Pulmonary artery endothelial cell (primary cell): ENCODE results near the gene STX4. TPM values are rescaled to one million over a fixed set of nuclear protein-coding genes. Genes with fewer than 3 reads are reported as not detected.

Experiments
- DNase-seq: peaks from one replicate; pipeline ENCODE4 v3.0.0-alpha.2; 2011; ENCODE audit warnings: low read depth, low spot score
- total RNA-seq: library from RNA; depleted of rRNA; stranded (reverse); fragments of >200 nt; gene quantifications from 2 replicates; pipeline ENCODE4 v1.2.3, GENCODE V29; 2014

STX4 gene
- total RNA-seq, 1 donor from 2014 or later: 32.0 TPM

DNA sequence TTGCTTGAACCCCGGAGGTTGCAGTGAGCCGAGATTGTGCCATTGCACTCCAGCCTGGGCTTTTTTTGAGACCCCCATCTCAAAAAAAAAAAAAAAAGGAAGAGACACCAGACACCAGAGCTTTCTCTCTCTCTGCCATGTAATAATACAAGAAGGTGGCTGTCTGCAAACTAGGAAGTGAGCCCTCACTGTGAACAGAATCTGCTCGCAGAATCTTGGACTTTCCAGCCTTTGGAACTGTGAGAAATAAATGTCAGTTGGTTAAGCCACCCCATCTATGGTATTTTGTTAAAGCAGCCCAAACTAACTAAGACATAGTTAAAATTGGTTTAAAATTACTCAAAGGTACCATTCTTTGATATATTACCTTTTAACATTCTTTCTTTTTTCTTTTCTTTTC is 12.8 kb upstream of the STX4 start:
- DNase-seq: no peak

DNA sequence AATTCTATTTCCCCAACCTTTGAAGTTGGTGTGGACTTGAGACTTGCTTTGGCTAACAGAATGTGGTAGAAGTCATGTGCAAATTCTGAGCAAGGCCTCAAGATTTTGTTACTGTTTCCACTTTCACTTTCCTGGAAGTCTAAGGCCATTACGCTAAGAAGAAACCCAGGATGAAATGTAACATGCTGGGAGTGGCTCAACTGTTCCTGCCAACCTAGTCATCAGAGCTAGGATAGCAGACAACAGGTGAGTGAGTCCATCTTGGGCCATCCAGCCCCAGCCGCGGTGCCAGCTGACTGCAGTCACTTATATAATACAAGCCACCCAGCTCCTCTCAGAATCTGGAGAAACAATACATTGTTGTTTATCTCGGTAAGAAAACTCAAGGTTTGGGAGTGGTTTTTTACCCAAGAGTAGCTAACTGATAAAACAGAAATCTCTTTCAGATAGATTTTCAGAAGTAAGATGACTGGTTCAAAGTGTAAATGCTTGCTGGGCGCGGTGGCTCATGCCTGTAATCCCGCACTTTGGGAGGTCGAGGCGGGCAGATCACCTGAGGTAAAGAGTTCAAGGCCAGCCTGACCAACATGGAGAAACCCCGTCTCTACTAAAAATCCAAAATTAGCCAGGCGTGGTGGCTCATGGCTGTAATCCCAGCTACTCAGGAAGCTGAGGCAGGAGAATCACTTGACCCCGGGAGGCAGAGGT is 10.7 kb upstream of the STX4 start:
- no peak for DNase-seq

DNA sequence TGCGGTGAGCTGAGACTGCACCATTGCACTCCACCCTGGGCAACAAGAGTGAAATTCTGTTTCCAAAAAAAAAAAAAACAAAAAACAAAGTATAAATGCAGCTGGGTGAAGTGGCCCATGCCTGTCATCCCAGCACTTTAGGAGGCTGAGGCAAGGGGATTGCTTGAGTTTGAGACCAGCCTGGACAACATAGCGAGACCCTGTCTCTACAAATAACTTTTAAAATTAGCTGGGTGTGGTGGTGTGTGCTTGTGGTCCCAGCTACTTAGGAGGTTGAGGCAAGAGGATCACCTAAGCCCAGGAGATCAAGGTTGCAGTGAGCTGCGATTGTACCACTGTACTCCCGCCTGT is 10.1 kb upstream of the STX4 start:
- DNase-seq: no peak

DNA sequence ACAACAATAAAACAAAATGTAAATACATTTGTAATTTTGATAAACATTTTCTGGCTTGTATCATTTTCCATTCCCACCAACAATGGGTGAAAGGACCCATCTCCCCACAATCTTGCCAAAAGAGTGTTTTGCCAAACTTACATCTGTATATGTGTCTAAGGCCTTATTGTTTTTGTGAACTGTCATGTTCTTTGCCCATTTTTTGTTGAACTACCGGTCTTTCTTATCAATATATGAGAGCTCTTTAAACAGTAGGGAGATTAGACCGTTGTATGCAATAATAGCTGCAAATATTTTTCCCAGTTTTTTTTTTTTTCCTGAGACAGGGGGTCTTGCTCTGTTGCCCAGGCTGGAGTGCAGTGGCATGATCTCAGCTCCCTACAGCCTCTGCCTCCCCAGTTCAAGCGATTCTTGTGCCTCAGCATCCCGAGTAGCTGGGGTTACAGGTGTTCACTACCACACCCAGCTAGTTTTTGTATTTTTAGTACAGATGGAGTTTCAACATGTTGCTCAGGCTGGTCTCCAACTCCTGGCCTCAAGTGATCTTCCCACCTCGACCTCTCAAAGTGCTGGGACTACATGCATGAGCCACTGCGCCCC is 9.6 kb upstream of the STX4 start:
- no peak for DNase-seq

DNA sequence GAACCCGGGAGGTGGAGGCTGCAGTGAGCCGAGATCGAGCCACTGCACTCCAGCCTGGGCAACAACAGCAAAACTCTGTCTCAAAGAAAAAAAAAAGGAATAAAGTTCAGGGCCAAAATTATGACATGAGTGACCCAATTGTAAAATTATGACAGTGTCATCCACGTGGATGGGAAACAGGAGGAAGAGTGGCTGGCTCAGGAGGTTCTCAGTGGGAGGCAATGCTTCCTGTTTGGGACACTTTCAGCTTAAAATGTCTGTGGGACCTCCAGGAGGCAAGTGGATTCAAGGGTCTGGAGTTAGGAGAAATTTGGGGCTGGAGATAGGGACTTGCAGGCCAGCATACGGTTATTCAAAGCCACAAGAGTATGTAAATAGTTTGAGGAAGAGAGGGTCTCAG is 8.0 kb upstream of the STX4 start:
- no peak for DNase-seq

DNA sequence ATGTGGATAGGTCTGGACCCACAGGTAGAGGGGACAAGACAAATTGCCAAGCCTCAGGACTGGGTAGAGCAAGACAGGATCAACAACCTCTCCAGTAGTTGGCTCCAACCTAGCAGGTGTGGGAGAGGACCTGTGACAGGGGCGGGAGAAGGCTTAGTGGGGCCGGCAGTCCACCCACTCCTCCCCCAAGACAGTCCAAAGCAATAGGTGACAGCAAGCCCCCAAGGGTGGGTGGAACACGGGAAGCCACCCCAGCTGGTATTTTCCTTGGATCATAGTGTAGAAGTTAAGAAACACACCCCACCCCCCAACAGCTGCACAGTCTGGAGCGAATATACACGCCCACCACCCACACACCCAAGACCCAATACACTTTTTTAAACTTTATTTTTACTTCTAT is 4.1 kb upstream of the STX4 start:
- no peak for DNase-seq

DNA sequence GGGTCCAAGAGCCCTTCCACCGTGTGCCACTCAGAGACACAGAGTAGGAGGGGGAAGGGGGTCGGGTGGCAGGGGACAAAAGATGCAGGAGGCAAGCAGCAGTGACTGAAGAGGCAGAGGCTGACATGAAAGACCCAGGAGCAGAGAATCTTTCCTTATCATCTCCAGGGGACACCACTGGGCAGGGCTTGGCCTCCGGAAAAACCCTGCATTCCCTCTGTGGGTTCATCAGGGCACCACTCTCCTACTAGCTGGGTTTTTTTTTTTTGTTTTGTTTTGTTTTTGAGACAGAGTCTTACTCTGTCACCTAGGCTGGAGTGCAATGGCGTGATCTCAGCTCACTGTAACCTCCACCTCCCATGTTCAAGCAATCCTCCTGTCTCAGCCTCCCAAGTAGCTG is 2.1 kb upstream of the STX4 start:
- no peak for DNase-seq

DNA sequence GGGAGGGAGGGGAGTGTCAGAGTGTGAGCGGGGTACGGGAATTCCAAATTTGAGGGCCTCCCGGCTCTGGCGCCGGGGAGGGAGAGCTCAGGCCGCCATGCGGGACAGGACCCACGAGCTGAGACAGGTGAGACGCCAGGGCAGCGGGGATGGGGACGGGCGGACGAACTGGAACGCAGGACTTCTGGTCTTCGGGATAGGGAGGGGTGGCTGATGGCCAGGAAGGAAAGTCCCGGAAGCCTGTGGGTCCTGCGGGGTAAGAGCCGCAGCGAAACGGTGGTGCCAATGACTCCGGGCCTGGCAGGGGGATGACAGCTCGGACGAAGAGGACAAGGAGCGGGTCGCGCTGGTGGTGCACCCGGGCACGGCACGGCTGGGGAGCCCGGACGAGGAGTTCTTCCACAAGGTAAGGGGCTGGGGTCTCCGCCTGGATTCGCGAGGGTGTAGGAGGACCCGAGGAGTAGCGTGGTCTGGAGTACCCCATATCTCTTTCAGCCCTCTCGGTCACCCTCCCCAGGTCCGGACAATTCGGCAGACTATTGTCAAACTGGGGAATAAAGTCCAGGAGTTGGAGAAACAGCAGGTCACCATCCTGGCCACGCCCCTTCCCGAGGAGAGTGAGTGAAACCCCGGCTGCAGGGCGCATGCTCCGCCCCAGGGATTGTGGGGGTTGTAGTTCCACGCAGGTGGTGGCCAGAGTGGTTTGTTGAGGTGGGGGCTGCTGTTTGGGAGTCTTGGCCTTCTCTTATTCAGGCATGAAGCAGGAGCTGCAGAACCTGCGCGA is 543 bp downstream of the STX4 start:
- DNase-seq: peak; percentile 48

DNA sequence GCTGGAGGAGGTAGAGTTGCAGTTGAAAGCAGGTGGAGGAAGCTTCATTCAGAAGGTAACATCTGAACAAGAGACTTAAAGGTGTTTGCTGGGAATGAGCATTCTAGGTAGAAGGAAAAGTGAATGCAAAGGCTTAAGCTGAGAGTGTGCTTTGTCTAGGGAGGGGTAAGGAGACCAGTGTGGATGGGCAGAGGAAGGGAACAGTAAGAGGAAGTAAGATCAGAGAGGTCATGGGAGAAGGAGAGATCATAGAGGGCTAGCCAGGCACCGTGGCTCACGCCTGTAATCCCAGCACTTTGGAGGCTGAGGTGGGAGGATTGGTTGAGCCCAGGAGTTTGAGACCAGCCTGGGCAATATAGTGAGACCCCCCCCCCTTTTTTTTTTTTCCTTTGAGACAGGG is 3.3 kb downstream of the STX4 start:
- DNase-seq: no peak

DNA sequence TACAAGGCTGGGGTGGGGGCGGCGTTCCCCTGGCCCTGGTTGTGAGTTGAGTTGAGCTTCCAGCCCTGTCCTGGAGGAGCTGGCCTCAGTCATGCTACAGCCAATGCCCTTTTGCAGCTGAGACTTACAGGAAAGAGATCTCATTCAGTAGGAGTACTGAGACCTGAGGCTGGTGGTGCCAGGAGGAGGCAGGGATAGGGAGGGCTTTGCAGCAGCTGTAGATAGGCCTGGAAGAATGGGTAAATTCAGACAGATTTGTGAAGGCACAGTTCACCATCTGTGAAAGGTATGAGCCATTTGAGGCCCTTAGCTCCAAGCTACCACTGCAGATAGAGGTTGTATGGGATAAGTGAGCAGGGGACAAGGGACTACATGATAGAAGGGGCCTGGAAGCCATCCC is 5.6 kb downstream of the STX4 start:
- DNase-seq: no peak

DNA sequence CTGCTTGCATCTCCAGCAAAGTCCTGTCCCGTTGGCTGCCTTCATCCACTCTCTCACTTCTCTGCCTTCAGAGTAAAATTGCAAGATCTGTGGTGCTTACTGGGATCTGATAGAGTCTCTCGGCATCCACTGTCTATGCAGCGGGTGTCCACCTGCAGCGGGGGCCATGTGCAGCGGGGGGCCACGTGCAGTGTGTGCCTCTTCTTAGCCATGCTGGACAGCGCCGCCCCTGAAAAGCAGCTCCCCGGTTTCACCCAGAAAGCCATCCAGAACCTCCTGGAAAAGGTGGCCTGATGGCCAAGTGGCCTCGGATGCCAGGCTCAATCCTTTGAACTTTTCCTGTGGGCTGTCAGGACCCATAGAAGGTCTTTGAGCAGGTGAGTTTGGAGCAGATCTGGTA is 9.5 kb downstream of the STX4 start:
- no peak for DNase-seq

DNA sequence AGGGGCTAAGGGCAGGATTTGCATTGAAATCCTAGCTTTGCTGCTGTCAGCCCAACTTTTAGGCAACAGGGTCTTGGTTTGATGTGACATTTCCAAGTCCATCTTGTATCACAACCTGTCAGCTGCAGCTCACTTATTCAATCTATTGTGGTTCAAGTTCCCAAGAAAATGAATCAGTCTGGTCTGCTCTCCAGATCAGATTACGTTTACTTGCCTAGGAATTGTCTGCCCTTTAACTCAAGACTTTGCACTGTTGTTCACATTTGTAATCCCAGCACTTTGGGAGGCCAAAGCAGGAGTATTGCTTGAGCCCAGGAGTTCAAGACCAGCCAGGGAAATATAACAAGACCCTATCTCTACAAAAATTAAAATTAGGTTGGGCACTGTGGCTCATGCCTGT is 10.0 kb downstream of the STX4 start:
- no peak for DNase-seq

DNA sequence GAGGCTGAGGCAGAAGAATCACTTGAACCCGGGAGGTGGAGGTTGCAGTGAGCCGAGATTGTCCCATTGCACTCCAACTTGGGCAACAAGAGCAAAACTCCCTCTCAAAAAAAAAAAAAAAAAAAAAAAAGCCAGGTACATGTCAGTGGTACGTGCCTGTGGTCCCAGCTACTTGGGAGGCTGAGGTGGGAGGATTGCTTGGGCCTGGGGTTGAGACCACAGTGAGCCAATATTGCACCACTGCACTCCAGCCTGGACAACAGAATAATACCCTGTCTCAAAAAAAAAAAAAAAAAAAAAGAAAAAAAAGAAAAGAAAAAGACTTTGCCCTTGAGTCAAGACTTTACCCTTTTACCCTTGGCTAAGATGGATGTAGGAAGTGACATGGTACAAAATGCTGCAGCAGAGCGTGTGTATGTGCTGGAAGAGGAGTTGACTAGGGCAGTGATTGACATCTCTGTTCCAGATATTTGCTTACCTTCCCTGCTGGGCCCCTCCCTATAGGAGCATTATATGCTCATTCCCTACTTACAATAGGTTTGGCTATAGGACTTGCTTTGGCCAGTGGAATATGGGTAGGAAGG is 10.6 kb downstream of the STX4 start:
- no peak for DNase-seq

DNA sequence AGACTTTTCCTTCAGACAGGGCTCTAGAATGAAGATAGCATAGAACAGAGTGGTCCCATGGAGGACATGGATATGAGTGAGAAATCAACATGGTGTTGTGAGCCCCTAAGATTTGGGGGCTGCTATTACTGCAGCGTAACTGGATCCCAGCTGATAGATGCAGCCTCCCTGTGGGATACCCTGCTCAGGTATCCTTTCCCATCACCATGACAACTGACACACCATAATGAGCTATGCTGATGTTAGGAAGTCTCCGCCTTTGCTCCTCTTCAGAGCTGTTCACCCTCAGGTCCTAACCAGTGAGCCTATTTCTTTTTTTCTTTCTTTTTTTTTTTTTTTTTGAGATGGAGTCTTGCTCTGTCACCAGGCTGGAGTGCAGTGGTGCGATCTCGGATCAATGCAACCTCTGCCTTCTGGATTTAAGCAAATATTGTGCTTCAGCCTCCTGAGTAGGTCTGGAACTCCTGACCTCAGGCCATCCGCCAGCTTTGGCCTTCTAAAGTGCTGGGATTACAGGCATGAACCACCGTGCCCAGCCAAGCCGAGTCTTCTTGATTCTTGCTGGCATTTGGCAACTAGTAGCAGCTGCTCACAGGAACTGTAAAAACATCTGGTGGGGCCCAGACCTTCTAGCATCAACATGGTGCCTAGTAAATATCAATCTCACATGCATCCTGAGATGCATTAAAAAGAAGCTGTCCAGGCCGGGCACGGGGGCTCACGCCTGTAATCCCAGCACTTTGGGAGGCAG is 17.1 kb downstream of the STX4 start:
- DNase-seq: no peak

DNA sequence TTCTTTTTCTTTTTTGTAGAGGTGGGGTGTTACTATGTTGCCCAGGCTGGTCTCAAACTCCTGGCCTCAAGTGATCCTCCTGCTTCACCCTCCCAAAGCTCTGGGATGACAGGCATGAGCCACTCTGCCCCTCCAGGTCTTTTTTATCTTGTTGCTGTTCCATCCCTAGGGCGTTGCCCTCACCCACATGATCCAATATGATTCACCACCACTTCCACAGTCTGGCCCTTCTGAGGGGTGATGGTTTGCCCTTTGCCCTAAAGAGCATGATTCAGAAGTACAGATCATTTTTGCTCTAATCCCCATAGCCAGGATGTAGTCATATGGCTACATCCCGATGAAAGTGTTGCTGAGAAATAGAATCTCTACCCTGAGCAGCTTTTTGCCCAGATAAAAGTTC is 18.8 kb downstream of the STX4 start:
- no peak for DNase-seq

DNA sequence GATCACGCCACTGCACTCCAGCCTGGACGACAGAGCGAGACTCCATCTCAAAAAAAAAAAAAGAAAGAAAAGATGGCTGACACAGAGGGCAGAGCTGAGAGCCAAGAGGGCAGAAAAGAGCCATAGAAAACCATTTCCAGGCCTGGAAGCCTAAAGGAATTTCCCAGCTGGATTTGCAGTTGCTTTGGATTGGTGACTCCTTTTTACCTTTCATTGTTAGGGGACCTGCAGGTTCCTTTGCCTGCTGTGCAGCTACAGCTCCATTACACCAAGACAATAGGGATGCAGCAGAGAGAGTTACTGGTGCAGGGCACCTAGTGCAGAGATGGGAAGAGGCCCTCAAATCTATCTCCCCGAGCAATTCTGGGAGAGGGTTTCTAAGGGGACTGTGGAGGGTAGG is 22.3 kb downstream of the STX4 start:
- no peak for DNase-seq

DNA sequence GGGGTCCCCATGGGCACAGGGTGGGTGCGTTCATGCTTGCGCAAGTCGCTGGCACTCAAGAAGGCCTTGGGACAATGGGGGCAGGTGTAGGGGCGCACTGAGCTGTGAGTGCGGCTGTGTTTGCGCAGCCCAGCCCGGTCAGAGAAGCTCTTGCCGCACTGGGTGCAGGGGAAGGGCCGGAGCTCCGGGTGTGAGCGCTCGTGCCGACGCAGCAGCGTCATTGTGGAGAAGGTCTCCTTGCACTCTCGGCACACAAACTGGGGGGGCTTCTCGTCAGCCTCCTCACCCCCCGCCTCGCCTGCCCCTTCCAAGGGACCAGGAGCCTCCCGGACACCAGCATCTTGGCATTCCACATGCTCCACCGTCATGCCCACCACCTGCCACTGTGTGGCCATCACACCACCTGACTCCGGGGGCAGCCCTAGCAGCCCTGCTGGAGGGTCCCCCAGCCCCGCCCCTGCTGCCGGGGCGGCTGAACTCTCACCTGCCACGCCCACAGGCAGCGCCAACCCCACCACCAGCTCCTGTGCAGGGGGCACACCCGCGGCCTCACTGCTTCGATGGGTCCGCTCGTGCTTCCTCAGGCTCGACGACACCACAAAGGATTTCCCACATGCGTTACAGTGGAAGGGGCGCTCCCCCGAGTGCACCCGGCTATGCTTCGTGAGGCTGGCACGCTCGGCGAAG is 27.9 kb downstream of the STX4 start:
- no peak for DNase-seq

DNA sequence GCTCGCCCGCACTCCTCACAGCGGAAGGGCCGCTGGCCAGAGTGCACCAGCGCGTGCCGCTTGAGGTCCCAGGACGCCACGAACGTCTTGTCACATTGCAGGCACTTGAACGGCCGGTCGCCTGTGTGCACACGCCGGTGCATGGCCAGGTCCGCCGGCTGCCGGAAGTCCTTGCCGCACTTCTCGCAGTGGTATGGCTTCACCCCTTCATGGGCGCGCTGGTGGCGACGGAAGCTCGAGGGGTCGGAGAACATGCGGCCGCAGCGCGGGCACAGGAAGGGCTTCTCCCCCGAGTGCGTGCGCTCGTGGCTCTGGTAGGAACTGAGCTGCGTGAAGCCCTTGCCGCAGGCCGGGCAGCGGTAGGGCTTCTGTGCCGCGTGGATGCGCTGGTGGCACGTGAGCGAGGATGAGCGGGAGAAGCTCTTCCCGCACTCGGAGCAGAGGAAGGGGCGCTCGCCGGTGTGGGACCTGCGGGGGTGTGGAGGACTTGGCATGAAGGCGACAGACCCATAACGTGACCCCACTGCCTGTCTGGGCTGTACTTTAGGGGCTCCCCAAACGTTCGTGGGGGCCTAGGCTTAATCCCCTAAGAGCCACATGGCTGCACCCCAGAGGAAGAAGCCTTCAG is 28.6 kb downstream of the STX4 start:
- no peak for DNase-seq

DNA sequence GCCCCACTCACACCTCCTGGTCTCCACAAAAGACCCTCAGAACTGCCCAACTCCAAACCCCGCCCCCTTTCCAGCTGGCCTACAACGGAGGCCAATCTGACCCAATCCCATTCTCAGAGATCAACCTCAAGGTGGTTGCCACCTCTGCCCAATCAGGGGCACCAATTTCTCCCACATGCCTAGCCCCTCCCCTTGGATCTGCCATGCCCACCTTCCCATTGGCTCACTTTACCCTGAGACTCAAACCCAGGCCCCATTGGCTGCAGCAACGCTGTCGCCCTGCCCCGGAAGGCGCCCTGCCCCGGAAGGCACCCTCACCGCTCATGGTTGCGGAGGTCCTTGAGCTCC is 30.1 kb downstream of the STX4 start:
- no peak for DNase-seq

DNA sequence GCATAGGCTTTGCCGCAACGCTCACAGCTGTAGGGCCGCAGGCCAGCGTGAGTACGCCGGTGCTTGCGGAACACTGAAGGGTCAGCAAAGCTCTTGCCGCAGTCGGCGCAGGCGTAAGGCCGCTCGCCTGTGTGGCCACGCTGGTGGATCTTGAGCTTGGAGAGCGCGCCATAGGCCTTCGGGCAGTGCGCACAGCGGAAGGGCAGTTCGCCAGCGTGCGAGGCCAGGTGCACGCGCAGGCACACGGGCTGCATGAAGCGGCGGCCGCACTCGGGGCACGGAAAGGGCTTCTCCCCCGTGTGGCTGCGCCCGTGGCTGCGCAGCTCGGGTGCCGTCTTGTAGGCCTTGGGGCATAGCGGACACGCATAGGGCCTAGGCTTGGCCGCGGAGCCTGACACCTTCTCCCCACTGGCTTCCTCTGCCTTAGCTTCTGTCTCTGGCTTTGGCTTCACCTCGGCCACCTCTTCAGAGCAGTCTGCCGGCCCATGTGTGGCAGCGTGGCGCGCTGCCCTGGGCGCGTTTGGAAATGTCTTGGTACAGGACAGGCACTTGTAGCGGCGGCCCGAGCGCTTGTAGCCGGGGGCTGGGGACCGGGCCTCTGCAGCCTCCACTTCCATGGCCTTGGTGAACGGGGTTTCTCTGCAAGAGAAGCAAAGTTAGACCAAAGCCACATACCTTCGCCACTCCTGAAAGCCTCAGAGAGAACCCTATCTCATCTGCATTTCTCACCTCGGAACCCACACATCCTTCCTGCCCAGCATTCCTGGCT is 30.7 kb downstream of the STX4 start:
- DNase-seq: no peak
